Stimulated activated CD4-positive, alpha-beta T cell treated with anti-CD3 and anti-CD28 coated beads, TNF-alpha, amount 100 ng/mL, for 1 hour (primary cell): ENCODE measurements around the gene COPRS.
"Not testable (repeated sequence)": the region's sequence is repeated elsewhere in the genome, so short reads cannot be mapped to it uniquely, and the experiment has no call there.

Source experiments
- DNase-seq, 3 donors: peaks; one replicate each; pipeline ENCODE4 v3.0.0-alpha.2; 2020; ENCODE audit warnings: low read depth in 3 of 3, low spot score in 1 of 3

COPRS gene

GRCh38 chr17:31809876-31810275, 49.2 kb downstream of the COPRS start:
- DNase-seq = not testable (repeated sequence)

- no peak for DNase-seq
Measured at GRCh38 chr17:31808521-31809050, 50.5 kb downstream of the COPRS start.

- no peak for DNase-seq
Measured at GRCh38 chr17:31807846-31808245, 51.2 kb downstream of the COPRS start.

- DNase-seq = no peak
Measured at GRCh38 chr17:31806921-31807320, 52.1 kb downstream of the COPRS start.

GRCh38 chr17:31803494-31804213, 55.4 kb downstream of the COPRS start:
- DNase-seq = no peak

GRCh38 chr17:31802502-31802901, 56.5 kb downstream of the COPRS start:
- no peak for DNase-seq
